HG03280 (cell line): ENCODE measurements around the gene KIAA1671.
"Not testable (repeated sequence)": the region's sequence is repeated elsewhere in the genome, so short reads cannot be mapped to it uniquely, and the experiment has no call there.

ENCODE experiments used
- ATAC-seq: cut with Tn5 transposase; IDR thresholded peaks from one replicate; pipeline ENCODE4 v1.9.1; 2021; ENCODE audit warnings: mild to moderate bottlenecking, moderate library complexity; ENCODE audit not compliant: unreplicated experiment

Gene KIAA1671

DNA sequence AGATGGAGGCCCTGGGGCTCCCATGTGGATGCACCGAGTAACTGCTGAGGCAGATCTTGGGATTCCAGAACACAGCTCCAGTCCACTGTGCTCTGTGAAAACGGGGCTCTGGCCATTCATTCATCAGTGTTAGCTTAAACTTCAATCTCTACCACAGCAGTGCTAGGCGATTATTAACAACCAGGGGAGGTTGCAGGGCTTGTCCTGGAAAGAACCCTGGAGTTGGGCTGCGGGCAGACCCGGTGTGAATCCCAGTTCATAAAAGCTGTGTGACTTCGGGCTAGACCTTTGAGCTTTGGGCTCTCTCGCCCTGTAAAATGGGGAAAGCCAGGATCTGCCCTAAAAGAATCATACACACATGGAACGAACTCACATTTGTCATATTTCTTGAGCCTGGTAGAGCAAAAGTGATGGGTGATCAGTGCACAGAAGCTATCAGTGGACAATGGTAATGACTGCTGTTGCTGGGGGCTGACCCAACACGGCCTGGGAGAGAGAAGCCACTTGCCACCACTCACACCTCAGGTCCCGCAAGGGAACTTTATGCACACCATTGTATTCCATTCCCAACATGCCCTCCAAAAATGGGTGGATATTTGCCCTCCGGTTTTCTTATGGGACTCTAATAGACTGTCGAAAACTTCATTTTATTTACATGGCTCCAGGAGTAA is 231.6 kb downstream of the KIAA1671 start:
- no peak for ATAC-seq

- no peak for ATAC-seq
Observed at GRCh38 chr22:25186140-25186539, 233.6 kb downstream of the KIAA1671 start.

GRCh38 chr22:25187469-25187868 is 235.0 kb downstream of the KIAA1671 start:
- no peak for ATAC-seq

- no peak for ATAC-seq
Observed at GRCh38 chr22:25192406-25192805, 239.9 kb downstream of the KIAA1671 start.

DNA sequence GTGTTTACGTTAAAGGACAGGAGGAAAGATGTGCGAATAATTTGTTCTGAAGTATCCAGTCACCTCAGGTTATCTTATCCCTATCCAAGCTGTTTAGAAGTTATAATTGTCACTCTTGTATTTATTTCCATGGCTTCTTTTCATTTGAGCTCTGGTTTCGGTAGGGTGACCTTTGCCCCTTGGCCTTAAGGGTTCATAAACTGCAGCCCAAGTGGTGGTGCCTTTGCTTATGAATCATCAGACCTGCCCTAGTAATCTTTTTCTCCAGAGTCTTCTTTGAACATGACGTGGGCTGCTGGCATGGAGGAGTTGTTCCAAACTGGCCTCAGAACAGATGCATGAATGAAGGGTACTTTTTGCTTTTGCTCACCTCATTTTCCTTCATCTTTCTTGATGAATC is 240.6 kb downstream of the KIAA1671 start:
- ATAC-seq, result no peak

GRCh38 chr22:25193548-25193947 is 241.0 kb downstream of the KIAA1671 start:
- no peak for ATAC-seq

GRCh38 chr22:25196326-25196725 is 243.8 kb downstream of the KIAA1671 start:
- no peak for ATAC-seq

GRCh38 chr22:25197340-25197739 is 244.8 kb downstream of the KIAA1671 start:
- no peak for ATAC-seq

GRCh38 chr22:25199731-25200520 is 247.4 kb downstream of the KIAA1671 start, which contains the start of gene CRYBB3:
CRYBB3 (plus strand) TSS chr22:25199858; CDS start chr22:25201397, 1,539 bp downstream.
- no peak for ATAC-seq

DNA sequence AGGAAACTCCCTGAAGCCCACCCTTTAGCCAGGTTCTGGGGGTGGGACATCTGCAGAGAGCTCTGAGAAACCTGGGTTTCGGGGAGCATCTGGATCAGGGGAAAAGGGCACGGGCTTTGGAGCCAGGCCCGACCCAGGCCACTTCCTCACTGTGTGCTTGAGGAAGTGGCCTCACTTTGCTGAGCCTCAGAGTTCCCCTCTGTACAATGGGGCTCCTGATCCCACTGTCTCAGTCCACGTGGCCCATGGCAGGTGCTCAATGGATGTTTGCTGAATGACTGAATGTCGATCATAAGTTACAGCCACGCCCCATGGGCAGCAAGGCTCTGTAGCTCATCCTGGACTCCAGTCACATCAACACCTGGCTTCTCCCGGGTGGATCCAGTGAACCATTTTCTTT is 248.5 kb downstream of the KIAA1671 start:
- no peak for ATAC-seq

DNA sequence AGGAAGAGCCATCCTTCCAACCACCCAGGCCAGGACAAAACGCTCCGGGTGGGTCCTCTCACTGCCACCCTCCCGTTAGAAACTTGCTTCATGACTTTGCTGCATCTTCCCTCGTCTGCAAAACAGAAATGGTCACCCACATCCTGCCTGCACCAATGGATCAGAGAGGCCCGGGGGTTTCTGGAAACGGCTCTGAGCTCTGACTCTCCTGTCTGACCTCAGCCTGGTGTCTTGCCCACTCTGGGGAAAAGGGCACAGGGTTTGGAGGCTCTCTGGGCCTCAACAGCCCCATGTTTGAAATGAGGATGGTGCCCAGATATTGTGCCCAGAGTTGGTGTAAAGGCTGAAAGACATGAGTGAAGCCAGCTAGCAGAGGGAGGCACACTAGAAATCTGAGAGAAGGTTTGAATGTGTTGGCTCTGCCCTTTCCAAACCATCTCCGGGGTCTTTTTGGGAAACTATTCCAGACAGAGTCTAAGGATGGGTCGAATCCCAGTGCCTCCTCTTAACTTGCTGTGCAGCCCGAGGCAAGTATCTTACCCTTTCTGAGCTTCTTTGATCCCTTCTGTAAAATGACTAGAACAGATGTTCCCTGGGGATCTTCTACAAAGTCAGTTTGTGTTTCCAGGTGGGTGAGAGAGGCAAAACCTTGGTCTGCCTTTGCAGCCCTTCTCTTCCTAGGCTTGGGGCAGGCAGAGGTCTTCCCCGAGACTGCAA is 249.2 kb downstream of the KIAA1671 start:
- no peak for ATAC-seq

GRCh38 chr22:25202290-25202921 is 249.9 kb downstream of the KIAA1671 start:
- ATAC-seq, result no peak

DNA sequence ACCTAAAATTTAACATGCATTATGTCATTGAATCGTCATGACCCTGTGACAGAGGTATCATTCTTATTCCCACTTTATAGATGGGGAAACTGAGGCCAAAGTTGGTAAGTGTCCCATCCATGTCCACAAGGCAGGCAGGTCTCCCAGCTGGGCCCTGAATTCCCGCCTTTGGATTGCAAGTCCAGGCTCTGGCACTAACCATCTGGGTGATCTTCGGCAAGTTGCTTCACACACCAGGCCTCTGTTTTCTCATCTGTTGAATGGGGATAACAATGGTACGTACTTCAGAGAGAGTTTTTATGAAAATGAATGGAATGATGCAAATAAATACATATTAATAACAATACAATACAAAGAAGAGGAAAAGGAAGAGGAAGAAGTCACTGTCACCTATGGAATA is 250.6 kb downstream of the KIAA1671 start:
- ATAC-seq, result no peak

- ATAC-seq, result not testable (repeated sequence)
Observed at GRCh38 chr22:25204547-25204946, 252.0 kb downstream of the KIAA1671 start.

DNA sequence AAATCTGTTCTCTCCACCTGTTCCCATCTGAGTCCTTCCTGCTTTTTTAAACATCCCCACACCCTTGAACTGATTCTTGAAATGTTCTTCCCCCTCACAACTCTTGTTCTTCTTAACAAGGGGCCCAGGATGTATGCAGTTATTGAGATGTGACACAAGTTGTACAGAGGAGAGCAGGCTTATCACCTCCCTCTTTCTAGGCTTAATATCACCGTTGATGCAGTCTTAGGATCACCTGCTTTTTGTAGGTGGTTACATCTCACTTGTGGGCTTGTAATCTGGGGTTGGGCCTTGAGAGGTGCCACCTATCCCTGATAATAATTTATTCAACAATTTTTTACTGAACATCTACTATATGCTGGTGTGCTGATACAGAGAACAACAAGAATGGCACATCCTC is 253.3 kb downstream of the KIAA1671 start:
- no peak for ATAC-seq

- no peak for ATAC-seq
Observed at GRCh38 chr22:25206998-25207397, 254.5 kb downstream of the KIAA1671 start.

- ATAC-seq, result no peak
Observed at GRCh38 chr22:25207553-25208157, 255.1 kb downstream of the KIAA1671 start.

GRCh38 chr22:25208328-25208727 is 255.8 kb downstream of the KIAA1671 start:
- no peak for ATAC-seq

DNA sequence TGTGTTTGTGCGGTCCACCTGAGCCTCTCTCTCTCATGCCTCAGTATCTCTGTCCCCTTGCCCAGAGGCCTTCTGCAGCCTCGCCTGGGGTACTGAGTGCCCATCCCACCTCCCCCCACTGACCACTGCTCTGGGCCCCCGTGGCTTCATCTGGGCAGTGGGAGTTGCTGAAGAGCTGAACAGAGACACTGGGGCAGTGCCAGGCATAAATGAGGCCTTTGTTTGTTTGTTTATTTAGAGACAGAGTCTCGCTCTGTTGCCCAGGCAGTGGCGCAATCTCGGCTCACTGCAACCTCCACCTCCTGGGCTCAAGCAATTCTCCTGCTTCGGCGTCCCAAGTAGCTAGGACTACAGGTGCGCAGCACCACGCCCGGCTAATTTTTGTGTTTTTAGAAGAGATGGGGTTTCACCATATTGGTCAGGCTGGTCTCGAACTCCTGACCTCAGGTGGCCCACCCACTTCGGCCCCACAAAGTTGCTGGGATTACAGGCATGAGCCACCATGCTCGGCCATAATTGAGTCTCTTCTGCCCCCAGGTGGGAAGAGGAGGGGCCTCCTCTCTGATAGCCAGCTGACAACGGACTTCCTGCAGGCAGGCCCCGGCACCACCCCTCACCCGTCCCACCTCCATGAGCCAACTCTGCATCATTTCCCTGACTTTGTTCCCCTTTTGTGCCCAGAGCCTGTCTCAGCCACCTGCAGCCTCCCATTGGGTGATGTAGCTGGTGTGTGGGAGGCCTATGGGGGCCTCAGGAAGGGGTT is 256.4 kb downstream of the KIAA1671 start:
- no peak for ATAC-seq

DNA sequence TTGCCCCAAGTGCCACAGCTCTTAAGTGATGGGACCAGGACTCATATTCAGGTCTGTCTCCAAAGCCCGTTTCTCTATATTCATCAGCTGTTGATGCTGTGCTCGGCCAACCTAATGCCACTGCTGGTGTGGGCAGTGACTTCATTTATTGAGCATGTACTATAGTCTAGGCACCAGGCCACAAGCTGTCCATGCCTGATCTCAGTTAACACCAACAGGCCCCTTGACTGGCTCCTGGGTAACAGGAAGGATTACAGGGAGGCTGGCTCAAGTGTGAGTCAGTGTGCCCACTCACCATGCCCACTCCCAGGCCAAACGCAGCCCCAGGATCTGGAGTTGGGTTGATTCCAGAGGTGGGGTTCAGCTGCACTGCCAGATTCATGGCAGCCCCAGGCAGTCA is 258.3 kb downstream of the KIAA1671 start:
- ATAC-seq, result no peak
